ENCODE measurements around the gene GABRB2. TPM values are rescaled to one million over a fixed set of nuclear protein-coding genes. Genes with fewer than 3 reads are reported as not detected.

Gene GABRB2
- total and polyA plus RNA-seq, 8 donors: 0.05 to 0.41 (median 0.17) TPM; not detected in 3

DNA sequence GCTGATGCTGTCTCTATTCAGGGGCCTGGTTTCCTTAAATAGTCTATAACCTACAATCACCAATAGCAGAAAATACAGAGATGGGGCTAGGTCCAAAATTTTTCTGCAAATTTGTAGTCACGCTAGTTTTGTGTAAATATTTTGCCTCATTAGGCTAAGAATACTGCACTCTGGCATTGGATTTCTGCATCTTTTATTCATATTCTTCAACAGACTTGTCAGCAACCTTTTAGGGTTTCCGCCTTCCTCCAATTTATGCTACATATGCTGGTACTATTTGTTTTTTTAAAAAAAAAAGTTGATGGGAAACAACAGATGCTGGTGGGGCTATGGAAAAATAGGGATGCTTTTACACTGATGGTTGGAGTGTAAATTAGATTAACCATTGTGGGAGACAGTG, 202.3 kb downstream of the GABRB2 start:
- intact Hi-C loops (cut with DNase I): no loop called here
- H3K27me3 ChIP-seq: no peaks in the 10 kb centered on the region
- no peak overlapping the region for H3K27ac ChIP-seq
- H3K36me3 ChIP-seq: no peaks in the 10 kb centered on the region
- WGBS, 2 donors: 60 to 84% methylated on average over 2 of the region's 2 CpGs
- FAIRE-seq: no peak
- no peaks in the 10 kb centered on the region for H3K9me3 ChIP-seq
- H3K4me1 ChIP-seq: no peaks in the 10 kb centered on the region
- no peak for ATAC-seq
- H3K4me3 ChIP-seq: no peak overlapping the region
- no peak for DNase-seq
- TF ChIP-seq, protein P1, sequence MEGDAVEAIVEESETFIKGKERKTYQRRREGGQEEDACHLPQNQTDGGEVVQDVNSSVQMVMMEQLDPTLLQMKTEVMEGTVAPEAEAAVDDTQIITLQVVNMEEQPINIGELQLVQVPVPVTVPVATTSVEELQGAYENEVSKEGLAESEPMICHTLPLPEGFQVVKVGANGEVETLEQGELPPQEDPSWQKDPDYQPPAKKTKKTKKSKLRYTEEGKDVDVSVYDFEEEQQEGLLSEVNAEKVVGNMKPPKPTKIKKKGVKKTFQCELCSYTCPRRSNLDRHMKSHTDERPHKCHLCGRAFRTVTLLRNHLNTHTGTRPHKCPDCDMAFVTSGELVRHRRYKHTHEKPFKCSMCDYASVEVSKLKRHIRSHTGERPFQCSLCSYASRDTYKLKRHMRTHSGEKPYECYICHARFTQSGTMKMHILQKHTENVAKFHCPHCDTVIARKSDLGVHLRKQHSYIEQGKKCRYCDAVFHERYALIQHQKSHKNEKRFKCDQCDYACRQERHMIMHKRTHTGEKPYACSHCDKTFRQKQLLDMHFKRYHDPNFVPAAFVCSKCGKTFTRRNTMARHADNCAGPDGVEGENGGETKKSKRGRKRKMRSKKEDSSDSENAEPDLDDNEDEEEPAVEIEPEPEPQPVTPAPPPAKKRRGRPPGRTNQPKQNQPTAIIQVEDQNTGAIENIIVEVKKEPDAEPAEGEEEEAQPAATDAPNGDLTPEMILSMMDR (IDR thresholded peaks at IDR 0.05): no peak

DNA sequence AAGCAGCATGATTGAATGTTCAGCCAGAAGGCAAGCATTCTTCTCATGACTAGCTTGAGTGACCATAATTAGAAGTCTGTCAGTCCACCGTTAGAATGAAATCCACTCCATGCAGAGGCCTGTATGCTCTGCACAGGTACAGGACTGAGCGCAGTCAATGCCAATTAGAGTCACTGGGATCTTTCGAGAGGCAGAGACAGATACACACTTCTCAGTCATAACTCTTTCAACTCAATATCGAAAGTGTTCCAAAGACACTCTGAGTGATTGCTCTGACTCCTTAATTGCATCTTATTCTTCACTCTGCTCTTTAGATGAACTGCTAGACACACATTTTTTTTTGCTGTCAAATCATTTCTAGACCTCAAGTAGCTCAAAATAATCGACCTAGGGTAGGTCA, 203.6 kb downstream of the GABRB2 start:
- no peak for ATAC-seq
- WGBS, 2 donors: 73 to 77% methylated on average over 5 of the region's 5 CpGs
- intact Hi-C loops (cut with DNase I): no loop called here

DNA sequence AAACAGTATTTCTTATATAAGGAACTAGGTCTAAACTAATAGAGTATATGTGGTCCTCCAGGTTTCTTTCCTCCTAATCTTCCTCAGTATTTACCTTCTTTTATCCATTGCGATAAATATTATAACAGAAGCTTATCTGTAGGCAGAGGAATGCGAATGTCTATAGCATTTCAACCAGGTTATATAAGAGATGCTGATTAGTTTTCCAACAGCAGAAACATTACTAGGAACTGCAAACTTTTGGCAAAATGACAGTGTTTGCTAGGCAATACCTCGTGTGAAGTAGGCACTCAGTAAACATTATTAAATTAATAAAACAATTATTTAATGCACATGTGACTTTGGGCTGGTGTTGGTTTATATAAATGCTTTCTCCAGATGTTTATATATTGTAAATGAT, 206.5 kb downstream of the GABRB2 start:
- no peak for ATAC-seq
- TF ChIP-seq, protein P1 (IDR thresholded peaks at IDR 0.05): no peak
- intact Hi-C loops (cut with DNase I): no loop called here

More for the DNA sequence above, 203.6 kb downstream of the GABRB2 start:
- no peaks in the 10 kb centered on the region for H3K36me3 ChIP-seq
- DNase-seq (no peak), FAIRE-seq (no peak)
- no peaks in the 10 kb centered on the region for H3K4me1 ChIP-seq
- TF ChIP-seq, protein P1 (IDR thresholded peaks at IDR 0.05): no peak
- no peak overlapping the region for H3K4me3 ChIP-seq
- no peaks in the 10 kb centered on the region for H3K9me3 ChIP-seq
- no peaks in the 10 kb centered on the region for H3K27me3 ChIP-seq
- H3K27ac ChIP-seq: no peak overlapping the region

DNA sequence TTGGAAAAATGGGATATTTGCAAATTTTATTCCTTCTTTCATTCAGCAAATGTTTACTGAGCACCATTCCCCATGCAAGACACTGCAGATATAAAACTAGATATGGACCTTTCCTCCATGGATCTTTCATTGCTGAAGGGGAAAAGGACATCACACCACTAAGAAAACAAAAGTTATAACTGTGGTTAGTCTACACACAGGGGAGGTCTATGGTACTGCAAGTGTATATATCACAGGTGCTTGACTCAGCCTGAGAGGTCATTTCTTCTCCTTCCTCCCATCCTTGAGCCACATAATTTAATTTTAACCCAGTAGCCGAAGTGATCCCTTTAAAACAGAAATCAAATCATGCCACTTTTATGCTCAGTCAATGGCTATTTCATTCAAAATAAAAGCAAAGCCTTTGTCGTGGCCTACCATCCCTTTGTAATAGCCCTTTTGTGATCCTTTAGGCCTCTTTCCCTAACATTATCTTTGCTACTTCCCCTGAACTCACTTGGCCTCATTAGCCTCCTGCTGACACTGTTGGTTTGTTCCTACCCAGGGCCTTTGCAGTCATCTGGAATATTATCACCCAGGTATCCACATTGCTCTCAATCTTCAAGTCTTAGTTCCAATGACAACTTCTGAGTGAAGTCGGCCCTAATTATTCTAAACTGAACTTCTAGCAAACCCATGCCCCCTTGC, 213.2 kb downstream of the GABRB2 start:
- H3K27ac ChIP-seq: no peak overlapping the region
- no peaks in the 10 kb centered on the region for H3K4me1 ChIP-seq
- intact Hi-C loops (cut with DNase I): no loop called here
- H3K4me3 ChIP-seq: no peak overlapping the region
- no peaks in the 10 kb centered on the region for H3K36me3 ChIP-seq
- 72 to 82% methylated on average over 3 of the region's 3 CpGs for WGBS, 2 donors
- TF ChIP-seq, protein P1 (IDR thresholded peaks at IDR 0.05): no peak
- FAIRE-seq: no peak
- no peak for ATAC-seq
- DNase-seq: no peak
- no peaks in the 10 kb centered on the region for H3K9me3 ChIP-seq
- H3K27me3 ChIP-seq: no peaks in the 10 kb centered on the region

More for the DNA sequence above, 206.5 kb downstream of the GABRB2 start:
- no peak overlapping the region for H3K4me3 ChIP-seq
- WGBS, 2 donors: 19 to 22% methylated on average over 3 of the region's 3 CpGs
- DNase-seq (no peak), FAIRE-seq (no peak)
- H3K4me1 ChIP-seq: no peaks in the 10 kb centered on the region
- no peaks in the 10 kb centered on the region for H3K9me3 ChIP-seq
- H3K36me3 ChIP-seq: no peaks in the 10 kb centered on the region
- H3K27me3 ChIP-seq: no peaks in the 10 kb centered on the region
- H3K27ac ChIP-seq: no peak overlapping the region

DNA sequence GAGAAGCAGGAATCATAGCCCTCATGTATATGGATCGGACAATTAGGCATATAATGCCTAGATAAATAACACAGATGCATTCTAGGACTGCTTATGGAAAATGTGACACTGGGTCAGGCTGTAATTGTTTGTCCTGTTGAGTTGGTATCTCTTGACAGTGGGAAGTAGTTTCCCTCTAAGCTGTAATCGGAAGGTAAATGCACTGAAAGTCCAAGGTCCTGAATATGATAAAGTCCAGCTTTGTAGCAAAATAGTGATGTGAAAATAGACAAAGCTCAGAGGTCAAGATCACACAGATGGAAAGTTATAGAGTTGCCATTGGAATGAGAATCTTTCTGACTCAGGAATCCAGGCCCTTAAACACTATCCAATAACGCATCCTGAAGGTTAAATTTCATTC, 214.2 kb downstream of the GABRB2 start:
- 75 to 83% methylated on average over 3 of the region's 3 CpGs for WGBS, 2 donors
- FAIRE-seq: no peak
- intact Hi-C loops (cut with DNase I): no loop called here
- H3K4me1 ChIP-seq: peaks cover 0 to 6% (median 4%) of the 10 kb centered on the region in 3 donors
- no peaks in the 10 kb centered on the region for H3K36me3 ChIP-seq
- no peaks in the 10 kb centered on the region for H3K9me3 ChIP-seq
- no peak for ATAC-seq
- no peak overlapping the region for H3K4me3 ChIP-seq
- H3K27me3 ChIP-seq: no peaks in the 10 kb centered on the region
- DNase-seq: no peak
- H3K27ac ChIP-seq: no peak overlapping the region
- TF ChIP-seq, protein P1 (IDR thresholded peaks at IDR 0.05): no peak

All from pancreas (tissue), 10 donors.